HG02610 (cell line): ENCODE results near the gene C3orf70.
"Not testable (repeated sequence)": the region's sequence is repeated elsewhere in the genome, so short reads cannot be mapped to it uniquely, and the experiment has no call there.

Experiments used
- ATAC-seq: cut with Tn5 transposase; IDR thresholded peaks from one replicate; pipeline ENCODE4 v1.9.1; 2021; ENCODE audit warnings: mild to moderate bottlenecking, moderate library complexity; ENCODE audit not compliant: unreplicated experiment

The C3orf70 gene

GRCh38 chr3:185151964-185152409 lies 873 bp downstream of the C3orf70 start:
- no peak for ATAC-seq

GRCh38 chr3:185151101-185151963 lies 1.5 kb downstream of the C3orf70 start:
- ATAC-seq = no peak

GRCh38 chr3:185150561-185150960 lies 2.3 kb downstream of the C3orf70 start:
- ATAC-seq = no peak

- no peak for ATAC-seq
Measured at GRCh38 chr3:185149591-185149990, 3.3 kb downstream of the C3orf70 start.

- ATAC-seq = no peak
Measured at GRCh38 chr3:185145511-185145910, 7.3 kb downstream of the C3orf70 start.

GRCh38 chr3:185144784-185145183 lies 8.1 kb downstream of the C3orf70 start:
- ATAC-seq = no peak

- ATAC-seq = no peak
Measured at GRCh38 chr3:185137821-185138220, 15.0 kb downstream of the C3orf70 start.

GRCh38 chr3:185134509-185134908 lies 18.4 kb downstream of the C3orf70 start:
- no peak for ATAC-seq

GRCh38 chr3:185131602-185132256 lies 21.1 kb downstream of the C3orf70 start:
- no peak for ATAC-seq

GRCh38 chr3:185129083-185129482 lies 23.8 kb downstream of the C3orf70 start:
- ATAC-seq = no peak

GRCh38 chr3:185126201-185126600 lies 26.7 kb downstream of the C3orf70 start:
- ATAC-seq = no peak

- ATAC-seq = no peak
Measured at GRCh38 chr3:185120126-185120525, 32.7 kb downstream of the C3orf70 start.

GRCh38 chr3:185115371-185115770 lies 37.5 kb downstream of the C3orf70 start:
- ATAC-seq = no peak

- no peak for ATAC-seq
Measured at GRCh38 chr3:185114756-185115155, 38.1 kb downstream of the C3orf70 start.

- ATAC-seq = no peak
Measured at GRCh38 chr3:185112186-185112585, 40.7 kb downstream of the C3orf70 start.

- ATAC-seq = not testable (repeated sequence)
Measured at GRCh38 chr3:185109012-185109411, 43.8 kb downstream of the C3orf70 start.

- not testable (repeated sequence) for ATAC-seq
Measured at GRCh38 chr3:185106256-185106890, 46.5 kb downstream of the C3orf70 start.

GRCh38 chr3:185103359-185104127 lies 49.3 kb downstream of the C3orf70 start:
- ATAC-seq = no peak

- no peak for ATAC-seq
Measured at GRCh38 chr3:185094697-185095096, 58.2 kb downstream of the C3orf70 start.

GRCh38 chr3:185093116-185093515 lies 59.7 kb downstream of the C3orf70 start:
- no peak for ATAC-seq

- ATAC-seq = no peak
Measured at GRCh38 chr3:185090811-185091210, 62.0 kb downstream of the C3orf70 start.
